ENCODE data around the gene SQSTM1.

GRCh38 chr5:179772351-179772750, 48.4 kb upstream of the SQSTM1 start:
- no peak for TF ChIP-seq CTCF (conservative IDR thresholded peaks at IDR 0.05; ENCODE audit: low read length)
- no peak for TF ChIP-seq EZH2phosphoT487 (IDR thresholded peaks at IDR 0.05; ENCODE audit: borderline replicate concordance, low read depth, low read length)

Measured in OCI-LY7 (cell line).